Measurements from ENCODE around the gene CAPN11. TPM values are rescaled to one million over a fixed set of nuclear protein-coding genes. Genes with fewer than 3 reads are reported as not detected.

The CAPN11 gene
- total and polyA plus RNA-seq, 12 donors: 0.09 to 0.72 (median 0.32) TPM; not detected in 4

DNA sequence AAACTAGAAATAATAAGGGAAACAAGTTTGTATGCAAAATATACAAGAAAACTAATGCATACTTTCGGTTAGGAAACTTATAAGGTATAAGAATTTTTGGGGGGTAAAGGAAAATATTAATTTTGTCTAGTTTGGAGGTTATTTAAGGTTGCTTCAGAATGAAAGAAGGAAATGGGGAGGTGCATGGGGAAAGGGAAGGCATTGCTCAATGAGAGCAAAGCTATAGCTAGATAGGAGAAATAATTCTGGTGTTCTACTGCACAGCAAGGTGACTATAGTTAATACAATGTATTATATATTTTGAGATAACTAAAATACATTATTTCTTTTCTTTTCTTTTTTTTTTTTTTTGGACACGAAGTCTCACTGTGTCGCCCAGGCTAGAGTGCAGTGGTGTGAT lies 52.7 kb downstream of the CAPN11 start:
- no peak for ATAC-seq
- intact Hi-C loops (cut with DNase I): no loop called here
- TF ChIP-seq, protein P1, sequence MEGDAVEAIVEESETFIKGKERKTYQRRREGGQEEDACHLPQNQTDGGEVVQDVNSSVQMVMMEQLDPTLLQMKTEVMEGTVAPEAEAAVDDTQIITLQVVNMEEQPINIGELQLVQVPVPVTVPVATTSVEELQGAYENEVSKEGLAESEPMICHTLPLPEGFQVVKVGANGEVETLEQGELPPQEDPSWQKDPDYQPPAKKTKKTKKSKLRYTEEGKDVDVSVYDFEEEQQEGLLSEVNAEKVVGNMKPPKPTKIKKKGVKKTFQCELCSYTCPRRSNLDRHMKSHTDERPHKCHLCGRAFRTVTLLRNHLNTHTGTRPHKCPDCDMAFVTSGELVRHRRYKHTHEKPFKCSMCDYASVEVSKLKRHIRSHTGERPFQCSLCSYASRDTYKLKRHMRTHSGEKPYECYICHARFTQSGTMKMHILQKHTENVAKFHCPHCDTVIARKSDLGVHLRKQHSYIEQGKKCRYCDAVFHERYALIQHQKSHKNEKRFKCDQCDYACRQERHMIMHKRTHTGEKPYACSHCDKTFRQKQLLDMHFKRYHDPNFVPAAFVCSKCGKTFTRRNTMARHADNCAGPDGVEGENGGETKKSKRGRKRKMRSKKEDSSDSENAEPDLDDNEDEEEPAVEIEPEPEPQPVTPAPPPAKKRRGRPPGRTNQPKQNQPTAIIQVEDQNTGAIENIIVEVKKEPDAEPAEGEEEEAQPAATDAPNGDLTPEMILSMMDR (IDR thresholded peaks at IDR 0.05): no peak
- Histone ChIP-seq H3K9me3 (no peaks in the 10 kb centered on the region), H3K27me3 (no peaks in the 10 kb centered on the region), H3K4me1 (peaks cover 0 to 6% (median 2%) of the 10 kb centered on the region in 9 donors), H3K27ac (no peak overlapping the region), H3K36me3 (no peaks in the 10 kb centered on the region), H3K4me3 (no peak overlapping the region)
- WGBS, 2 donors: 93 to 95% methylated on average over 3 of the region's 3 CpGs
- DNase-seq: no peak

- H3K36me3 ChIP-seq: no peaks in the 10 kb centered on the region
- TF ChIP-seq, protein P1 (IDR thresholded peaks at IDR 0.05): no peak
- H3K27me3 ChIP-seq: no peaks in the 10 kb centered on the region
- intact Hi-C loops (cut with DNase I): no loop called here
- no peak overlapping the region for H3K4me3 ChIP-seq
- no peaks in the 10 kb centered on the region for H3K9me3 ChIP-seq
- H3K27ac ChIP-seq: no peak overlapping the region
- 93 to 97% methylated on average over 6 of the region's 6 CpGs for WGBS, 2 donors
- peaks cover 4 to 36% (median 30%) of the 10 kb centered on the region in 9 donors for H3K4me1 ChIP-seq
- DNase-seq (no peak), ATAC-seq (no peak)
Measured at GRCh38 chr6:44214307-44214706, 55.7 kb downstream of the CAPN11 start.

DNA sequence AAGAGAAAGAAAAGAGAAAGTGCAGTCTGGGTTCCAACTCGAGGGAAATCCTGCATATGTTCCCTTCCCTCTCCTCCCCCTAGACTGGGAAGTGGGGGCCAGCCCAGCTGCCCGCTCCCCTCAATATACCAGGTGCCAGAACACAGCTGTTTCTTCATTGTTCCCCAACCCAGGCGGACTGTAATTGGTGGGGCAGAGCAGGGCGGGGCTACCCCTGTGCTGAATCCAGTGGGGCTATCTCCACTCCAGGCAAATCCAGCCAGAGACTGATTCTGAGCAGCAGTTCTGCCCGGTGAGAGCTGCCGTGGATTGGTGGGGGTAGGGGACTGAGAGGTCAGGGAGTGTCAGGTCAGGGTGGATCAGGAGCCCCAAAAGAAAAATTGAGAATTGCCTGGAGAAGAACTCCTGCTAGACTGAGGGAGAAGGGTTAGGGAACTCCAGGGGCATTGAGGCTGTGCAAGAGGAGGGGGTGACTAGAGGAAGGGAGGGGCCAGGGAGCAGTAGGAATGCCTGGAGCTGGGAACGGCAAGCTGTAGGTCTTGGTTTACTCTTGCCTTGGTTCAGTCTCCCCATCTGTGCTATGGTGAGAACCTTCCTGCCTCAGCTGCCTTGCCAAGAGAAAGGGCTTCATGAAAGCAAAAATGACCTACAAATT lies 58.2 kb downstream of the CAPN11 start, which contains the start of gene MYMX:
TSS of gene MYMX (plus strand) at position 250 of the 655 bp plus-strand sequence. CDS start 546 bp downstream, outside the sequence.
- Histone ChIP-seq H3K27ac (peak within 1 kb of the TSS; percentile 30 to 98 (median 93)), H3K36me3 (no peaks in the 10 kb centered on the region), H3K4me1 (peaks cover 16 to 61% (median 52%) of the 10 kb centered on the region in 9 donors), H3K27me3 (no peaks in the 10 kb centered on the region), H3K9me3 (no peaks in the 10 kb centered on the region), H3K4me3 (peak within 1 kb of the TSS in 5 of 10 donors; percentile 4 to 24 (median 15))
- DNase-seq (peak; percentile 34 to 47), ATAC-seq (no peak)
- intact Hi-C loops (cut with DNase I): loop anchor here in 3 of 10 donors (5.0 kb wide), 1 partner anchor 45 kb away; no protein-coding TSS in a partner anchor
- TF ChIP-seq, protein P1 (IDR thresholded peaks at IDR 0.05): no peak
- WGBS, 2 donors: 28 to 37% methylated on average over 7 of the region's 7 CpGs

GRCh38 chr6:44217332-44218143 lies 58.9 kb downstream of the CAPN11 start:
- 42 to 52% methylated on average over 16 of the region's 16 CpGs for WGBS, 2 donors
- intact Hi-C loops (cut with DNase I): loop anchor here in 3 of 10 donors (5.0 kb wide), 1 partner anchor 45 kb away; no protein-coding TSS in a partner anchor
- ATAC-seq (peak in 4 of 8 donors; percentile 5 to 19 (median 8)), DNase-seq (peak; percentile 58 to 79)
- TF ChIP-seq, protein P1 (IDR thresholded peaks at IDR 0.05): no peak
- Histone ChIP-seq H3K9me3 (no peaks in the 10 kb centered on the region), H3K36me3 (no peaks in the 10 kb centered on the region), H3K4me3 (peak overlapping the region in 3 of 10 donors; percentile 4 to 24 (median 7)), H3K4me1 (peaks cover 21 to 68% (median 59%) of the 10 kb centered on the region in 9 donors), H3K27ac (peak overlapping the region; percentile 30 to 98 (median 93)), H3K27me3 (no peaks in the 10 kb centered on the region)

All from heart right ventricle (tissue), 16 donors.